NCI-H2196 (cell line): ENCODE data around the gene GCSAM.

Experiments
- DNase-seq: peaks from one replicate; lab custom pipeline; 2025; ENCODE audit not compliant: unreplicated experiment; lab: John Stamatoyannopoulos, UW

The GCSAM gene

DNA sequence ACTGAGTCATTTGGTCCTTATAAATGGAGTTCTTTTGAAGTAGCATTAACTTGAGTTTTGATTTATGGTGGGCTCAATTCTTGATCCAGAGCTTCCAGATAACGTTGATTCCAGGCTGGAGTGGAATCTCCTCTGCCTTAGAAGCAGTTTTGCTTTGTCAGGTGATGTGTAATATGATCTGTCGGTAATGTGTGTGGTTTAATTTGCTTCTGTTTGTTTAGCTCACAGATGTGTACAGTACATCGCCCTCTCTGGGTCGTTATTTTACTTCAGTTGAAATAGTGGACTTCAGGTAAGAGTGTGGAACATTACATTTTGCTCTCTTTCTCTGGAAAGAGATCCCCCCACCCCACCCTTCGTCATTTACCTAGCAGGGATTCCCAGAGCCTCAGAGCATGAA is 23.7 kb downstream of the GCSAM start:
- peak; percentile 52 for DNase-seq

DNA sequence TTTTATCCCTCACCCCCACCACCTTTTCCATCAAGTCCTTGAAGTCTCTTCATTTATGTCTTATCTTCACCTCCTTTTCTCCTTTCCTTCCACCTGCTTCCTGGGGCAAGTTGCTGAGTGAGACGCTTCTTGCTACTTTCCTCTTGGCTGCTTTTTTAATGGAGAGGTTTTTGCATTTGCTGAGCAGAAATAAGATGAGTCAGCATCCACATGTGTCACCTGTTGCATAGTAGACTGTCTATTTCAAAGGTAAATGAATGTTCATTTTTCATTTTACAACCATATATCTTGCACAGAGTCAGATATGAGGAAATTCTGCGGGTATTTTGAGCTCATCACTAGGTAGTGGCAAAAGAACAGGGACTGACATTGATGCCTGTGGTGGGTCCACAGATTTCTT is 28.3 kb downstream of the GCSAM start:
- no peak for DNase-seq

DNA sequence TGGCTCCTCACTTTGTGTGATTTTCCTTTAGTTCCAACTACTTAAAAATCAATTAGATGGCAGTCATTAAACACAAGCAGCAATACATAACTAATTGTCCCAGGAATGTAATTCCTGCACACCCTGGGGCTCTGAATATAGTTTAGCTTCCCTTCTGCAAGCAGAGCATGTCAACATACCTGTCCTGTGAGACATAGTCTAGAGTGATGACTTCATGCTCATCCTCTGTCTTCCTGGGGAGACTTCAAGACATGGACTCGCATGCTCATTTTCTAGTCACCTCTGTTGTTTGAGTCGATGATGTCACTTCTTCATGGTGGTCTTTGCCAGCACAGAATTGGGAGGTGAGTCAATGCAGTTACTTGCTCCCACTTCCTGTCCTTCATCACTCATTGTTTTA is 31.1 kb downstream of the GCSAM start:
- no peak for DNase-seq

DNA sequence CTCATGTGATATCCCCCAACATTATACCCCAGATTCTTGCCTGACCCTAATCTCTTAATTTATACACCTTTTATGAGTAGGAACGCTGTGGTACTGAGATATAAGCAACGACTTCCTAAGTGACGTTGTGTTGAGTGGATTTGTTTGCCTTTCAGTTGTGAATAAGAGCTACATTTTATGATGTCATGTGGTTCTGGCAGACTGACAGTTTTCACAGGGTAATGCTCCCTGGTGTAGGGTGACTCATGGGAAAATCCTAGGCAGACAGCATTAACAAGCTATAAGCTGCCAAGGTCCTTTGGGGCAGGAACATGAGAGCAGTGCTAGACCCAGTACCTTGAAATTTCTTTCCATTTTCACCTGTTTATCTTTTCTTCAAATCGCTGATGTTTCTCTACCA is 35.7 kb downstream of the GCSAM start:
- peak; percentile 94 for DNase-seq

DNA sequence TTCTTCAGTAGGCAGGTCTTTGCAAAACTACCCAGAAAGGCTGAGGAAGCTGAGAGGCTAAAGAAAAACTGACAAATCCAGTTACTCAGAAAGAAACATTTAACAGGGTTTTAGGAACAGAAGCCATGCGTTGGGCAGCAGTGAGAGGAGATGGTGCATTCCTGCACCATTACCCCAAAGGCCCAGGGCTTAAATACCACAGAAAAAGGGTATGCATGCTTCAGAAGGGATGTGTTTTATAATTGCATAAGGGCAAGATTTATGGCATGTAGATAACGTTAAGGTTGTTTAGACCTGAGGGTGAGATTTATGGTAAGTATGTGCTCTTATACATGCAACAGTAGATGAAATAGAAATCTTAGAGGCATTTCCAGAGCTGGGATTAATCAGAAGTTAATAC is 36.9 kb downstream of the GCSAM start:
- no peak for DNase-seq

DNA sequence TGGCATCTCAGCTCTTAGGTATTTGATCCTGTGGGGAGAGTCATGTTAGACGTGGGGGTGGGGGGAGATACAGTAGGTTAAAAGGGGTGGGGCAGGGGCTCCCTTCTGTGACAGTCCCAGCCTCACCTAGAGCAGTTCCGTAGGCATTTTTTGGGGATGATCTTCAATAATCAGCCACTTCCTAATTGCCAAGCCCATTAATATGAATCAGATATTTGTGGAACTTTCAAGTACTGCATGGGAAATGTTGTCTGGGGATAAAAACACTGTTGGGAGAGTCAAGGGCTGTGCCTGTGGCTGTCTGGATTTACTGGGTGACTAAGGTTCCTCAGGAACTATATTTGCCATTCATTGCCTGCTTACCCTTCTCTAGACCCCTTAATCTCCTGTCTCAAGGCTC is 37.3 kb downstream of the GCSAM start:
- no peak for DNase-seq

DNA sequence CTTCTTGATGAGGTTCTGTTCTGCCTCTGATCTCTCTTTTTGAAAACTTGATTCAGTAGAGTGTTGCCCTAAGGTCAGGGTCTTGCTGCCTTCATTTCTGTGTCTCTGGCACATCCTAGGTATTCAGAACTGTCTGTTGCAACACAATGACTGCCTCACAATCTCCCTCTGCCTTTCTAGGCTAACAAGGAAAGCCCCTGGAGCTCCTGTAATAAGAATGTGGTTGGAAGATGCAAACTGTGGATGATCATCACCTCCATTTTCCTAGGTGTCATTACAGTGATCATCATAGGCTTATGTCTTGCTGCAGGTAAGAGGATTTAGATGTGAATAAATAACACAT is 39.9 kb downstream of the GCSAM start:
- no peak for DNase-seq

DNA sequence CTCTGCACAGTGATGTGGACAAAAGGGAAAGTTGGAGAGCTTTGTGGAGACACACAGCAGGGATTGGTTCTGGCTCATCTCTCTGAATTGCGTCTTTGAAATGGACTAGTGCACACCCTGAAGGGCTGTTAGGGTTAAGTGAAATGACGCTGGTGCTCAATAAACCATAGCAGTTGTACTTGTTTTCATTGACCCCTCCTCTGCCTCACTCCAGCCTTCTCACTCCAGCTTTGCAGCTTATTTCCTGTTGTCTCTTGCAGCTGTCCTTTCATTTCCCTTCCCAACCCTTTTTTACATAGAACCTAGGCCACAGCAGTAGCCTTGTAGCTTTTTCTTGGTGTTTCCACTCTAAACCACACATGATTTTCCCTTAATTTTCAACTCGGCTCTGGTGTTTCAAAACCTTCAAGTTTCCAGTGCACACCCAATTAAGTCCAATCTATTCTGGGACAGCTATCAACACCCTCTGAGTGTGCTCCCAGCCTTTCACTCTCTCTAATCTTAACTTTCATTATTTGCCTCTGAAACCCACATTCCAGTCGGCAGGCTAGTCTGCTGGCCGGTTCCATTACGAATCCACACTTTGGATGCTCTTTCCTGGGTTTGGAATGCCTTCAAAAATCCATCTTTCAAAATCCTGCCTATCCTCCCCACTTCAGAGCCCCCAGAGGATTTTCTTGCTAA is 40.4 kb downstream of the GCSAM start:
- DNase-seq: peak; percentile 38

DNA sequence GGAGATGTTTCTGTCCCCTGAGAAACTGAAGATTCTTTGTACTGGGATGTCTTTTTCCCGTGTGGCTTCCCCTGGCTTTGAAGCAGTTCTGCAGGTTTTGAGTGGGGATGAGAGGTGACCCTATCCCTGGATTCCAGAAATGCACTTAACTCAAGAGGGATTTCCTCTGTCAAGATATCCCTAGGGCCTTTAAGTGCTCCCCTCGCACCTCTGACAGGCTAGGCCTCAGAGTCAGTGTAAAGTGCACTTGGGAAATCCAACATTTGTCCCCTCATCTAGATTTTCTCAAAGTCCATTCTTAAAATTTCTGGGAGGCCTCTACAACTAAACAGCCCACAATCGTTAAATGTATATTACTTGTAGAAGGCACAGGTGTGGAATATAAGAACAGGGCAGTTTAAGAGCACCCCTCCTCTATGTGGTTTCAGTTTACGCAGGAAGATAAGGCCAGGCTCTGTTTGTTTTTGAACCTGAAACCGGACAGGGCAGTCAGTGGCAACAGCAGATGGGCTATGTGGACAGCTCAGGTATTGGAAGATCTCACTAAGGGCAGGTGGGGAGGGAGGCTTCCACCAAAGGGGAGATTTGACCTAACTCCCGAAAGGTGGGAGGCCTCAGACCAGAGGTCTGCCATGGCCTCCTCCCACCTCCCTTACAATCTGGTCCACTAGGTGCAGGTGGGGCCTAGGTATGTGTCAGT is 42.0 kb downstream of the GCSAM start:
- DNase-seq: peak; percentile 74

DNA sequence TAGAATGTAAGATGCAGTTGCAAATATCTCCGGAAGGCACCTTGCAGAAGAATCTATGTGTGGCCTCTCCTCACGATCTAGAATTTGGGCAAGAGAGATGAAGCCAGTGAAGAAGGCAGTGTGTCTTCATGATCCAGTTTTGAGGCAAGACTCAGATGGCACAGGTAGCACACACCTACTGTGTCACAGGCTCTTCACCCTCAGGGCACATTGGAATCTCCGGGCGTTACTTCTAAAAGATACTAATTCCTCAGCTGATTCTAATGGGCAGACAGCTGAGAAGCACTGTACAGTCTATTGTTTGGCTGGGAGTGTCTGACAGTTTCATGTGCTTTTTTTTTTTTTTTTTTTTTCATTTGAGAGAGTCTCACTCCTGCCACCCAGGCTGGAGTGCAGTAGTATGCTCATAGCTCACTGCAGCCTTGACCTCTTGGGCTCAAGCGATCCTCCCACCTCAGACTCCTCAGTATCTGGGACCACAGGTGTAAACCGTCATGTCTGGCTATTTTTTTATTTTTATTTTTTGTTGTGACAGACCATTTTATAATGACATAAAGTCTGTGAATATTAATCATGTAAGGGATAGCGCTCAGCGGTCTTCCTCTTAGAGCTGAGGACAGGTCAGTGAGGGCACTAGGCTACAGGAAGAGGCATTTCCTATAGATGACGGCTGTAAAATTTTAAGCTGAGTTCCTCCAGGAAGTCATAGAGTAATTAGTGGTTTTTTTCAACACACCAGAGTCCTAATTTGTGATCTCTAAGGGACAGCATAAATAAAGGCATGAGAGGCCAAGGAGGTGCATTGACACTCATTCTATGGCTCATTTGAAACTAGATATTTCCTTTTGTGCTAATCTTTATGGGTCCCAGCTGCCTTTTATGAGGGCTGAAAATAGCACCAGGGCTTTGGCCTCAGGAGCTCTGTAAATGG is 42.8 kb downstream of the GCSAM start:
- peak; percentile 63 for DNase-seq

DNA sequence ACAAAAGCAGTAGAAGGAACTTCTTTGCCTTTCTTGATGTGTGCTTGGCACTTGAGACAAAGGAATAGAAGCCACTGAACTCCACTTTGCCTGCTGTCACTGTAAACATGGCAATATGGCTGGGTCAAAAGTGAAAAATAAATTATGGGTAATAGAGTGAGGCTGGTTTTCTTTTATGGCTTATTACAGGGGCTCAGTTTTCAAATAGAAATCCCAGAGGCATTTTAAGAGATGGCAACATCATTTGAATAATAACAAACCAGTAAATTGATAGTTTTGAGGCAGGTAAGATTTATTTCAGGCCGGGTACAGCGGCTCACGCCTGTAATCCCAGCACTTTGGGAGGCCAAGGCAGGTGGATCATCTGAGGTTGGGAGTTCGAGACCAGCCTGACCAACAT is 44.1 kb downstream of the GCSAM start:
- DNase-seq: no peak

DNA sequence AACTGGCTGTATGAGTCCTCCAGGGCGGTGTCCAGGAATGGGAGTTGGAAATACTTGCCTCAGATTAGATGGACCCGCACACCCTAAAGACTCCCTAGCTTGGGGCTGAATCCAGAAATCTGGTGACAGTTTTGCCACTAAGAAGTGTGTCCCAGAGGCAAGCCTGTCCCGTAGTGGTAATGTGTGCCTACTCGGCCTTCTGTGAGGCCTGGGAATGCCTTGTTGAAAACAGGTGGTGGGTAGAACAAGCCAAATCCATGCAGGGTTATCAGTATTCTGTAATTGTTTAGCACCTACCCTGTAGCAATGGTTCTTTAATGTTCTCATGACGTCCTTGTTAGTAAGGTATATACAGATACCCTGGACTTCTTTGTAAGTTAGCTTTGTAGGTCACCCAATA is 45.3 kb downstream of the GCSAM start:
- no peak for DNase-seq

DNA sequence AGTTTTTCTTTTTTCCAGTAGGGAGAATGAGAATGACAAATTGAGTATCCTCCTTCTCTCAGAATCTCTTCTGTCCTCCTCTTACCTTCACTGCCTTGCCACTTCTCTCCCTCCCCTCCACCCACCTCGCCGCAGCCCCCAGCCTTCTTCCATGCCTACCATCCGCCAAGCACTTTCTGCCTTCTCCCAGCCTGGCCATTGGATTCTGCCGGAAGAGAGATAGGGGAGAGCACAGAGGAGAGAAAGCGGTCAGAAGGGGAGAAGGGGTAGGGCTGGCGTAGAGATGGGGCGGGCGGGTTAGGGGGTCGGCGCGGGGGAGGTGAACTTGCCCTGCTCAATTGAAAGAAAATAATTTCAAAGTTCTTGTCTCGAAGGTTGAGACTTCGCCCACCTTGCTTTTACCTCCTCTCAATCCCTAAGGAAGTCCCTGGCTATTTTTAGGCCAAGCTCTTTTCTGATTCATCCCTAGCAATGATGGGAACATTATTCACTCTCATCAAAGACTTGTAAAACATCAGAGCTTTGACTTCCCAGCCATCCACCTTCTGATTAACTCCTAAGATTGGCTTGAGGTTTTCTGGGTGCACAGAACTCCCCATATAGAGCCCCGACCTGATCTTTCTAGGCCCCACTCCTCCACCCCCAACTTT is 46.0 kb downstream of the GCSAM start:
- no peak for DNase-seq

DNA sequence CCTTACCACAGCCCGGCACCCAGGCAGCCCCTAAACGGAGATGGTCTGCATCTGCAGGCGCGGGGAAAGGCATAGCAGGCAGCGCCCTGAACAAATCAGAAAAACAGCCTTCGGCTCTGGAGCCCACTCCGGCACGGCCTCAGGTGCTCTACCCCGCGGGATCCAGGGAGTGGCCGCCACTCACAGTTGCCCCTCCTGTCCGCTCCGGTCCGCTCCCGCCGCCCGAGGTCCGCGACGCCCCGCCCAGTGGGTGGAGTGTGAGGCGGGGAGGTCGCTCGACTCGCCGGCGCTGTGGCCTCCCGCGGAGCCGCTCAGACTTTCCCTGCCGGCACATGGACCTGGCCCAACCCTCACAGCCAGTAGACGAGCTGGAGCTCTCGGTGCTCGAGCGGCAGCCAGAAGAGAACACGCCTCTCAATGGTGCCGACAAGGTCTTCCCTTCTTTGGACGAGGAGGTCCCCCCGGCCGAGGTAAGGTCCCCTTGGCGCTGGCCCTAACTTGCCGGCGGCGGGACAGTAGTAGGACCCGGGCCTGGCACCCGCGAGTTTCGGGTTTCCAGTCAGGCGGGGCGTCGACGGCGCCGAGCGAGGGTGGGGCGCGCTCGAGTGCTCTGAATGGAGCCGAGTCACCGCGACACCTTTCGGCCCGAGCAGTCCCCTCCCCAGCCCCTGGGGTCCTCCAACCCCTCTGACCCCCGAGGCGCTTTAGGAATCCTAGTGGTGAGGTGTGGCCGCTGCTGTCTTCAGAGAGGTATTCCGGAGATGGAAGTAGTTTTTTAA is 46.8 kb downstream of the GCSAM start, which contains the start of gene C3orf52:
TSS of gene C3orf52 (plus strand) at position 314 of the 779 bp plus-strand sequence. CDS start at position 333, 19 bp downstream.
- peak; percentile 97 for DNase-seq

DNA sequence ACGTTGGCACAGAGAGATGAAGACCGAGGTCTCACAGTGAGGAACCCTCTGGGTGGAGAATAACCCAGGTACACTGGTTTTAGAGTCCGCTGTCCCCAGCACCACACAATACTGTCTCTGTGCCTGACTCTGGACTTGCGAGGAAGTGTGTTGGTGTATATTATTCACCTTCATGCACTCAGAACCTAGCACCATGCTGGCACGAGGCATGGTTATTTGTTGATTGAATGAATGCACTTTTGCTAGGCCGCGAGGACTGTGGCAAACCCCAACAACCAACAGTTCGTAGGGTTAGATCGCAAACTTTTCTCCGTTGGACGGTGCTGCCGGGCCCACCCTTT is 47.3 kb downstream of the GCSAM start:
- DNase-seq: no peak

DNA sequence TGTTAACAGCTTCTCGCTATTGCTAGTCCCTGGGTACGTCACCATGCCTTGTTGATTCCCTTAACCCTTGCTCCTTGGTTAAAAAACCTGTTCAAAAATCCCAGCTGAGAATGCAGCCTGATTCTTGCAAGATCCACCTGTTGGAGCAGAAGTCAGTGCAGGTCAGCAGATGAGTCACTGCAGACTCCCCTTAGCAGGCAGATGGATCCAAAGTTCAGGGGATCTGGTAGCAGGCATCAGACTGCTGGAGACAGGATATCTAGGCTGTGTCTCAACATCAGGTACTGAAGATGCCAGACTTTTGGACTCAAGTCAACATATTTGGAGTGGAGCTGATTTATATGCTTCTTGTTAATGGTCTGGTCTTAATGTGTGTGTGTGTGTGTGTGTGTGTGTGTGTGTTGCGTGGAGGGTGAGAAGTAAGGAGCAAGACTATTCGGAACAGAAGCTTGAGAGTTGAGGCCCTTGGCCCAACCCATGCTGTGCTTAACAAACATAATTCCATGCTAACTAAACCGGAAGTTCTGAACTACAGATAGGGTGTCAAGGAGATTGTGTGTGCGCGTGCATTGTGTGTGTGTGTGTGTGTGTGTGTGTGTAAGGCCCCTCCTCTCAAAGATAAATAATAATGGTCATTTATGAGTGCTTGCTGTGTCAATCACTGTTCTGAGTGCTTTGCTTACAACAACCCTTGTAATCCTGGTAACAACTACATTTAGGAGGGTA is 47.9 kb downstream of the GCSAM start:
- DNase-seq: no peak

DNA sequence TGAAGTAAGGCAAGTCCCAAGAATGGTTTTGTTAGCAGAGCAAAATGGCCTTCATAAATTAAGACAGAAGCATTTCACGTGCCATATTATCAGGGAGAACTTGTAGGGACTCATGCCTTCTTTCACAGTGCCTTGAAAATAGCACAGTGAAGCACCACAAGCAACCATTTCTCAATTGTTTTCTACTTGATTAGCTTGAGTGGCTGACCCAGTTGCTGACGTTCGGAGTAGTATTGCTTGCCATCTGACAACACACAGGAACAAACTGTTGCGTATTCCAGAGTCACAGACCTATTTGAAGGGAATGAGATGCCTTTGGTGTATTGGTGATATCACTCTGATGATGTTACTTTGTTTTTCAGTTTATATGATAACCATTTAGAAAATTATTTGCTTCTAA is 49.8 kb downstream of the GCSAM start:
- DNase-seq: no peak

DNA sequence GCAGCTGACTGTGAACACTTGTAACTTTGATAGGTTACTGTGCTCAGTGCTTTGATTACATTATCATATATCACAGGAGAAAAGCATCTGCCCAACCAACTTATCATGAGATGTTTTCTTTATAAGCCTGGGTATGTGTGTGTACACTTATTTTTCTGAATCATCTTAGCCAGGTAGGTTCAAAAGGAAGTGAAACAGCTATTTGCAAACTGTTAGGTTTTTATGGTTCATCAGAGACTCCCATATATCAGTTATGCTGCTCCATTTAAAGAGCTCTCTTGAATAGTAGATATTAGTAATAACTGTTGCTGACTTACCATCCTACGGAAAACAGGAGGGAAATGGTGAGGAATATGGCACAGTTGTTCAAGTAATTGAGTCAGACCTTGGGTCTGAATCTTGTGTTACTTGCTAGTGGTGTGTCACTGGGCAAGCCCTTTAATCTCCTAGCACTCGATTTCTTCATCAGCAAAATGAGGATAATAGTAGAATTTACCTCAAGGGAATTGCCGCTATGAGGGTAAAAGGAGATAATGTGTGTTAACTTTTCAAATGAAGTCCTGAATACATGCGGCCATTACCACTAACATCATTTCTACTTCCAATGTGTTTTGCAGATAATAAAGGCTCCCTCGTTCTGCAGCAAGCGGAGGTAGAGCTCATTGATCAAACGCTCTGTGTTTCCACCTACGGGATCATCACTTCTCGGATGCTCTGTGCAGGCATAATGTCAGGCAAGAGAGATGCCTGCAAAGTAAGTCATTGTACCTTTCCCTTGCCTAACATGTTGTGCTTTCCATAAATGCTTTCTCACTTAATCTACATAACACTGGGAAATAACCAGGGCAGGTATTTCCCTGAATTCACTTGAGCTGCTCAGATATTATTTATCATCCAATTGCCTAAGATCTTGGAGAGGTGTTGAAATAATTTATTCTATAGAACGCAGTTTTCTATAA is 54.6 kb downstream of the GCSAM start:
- no peak for DNase-seq
